Astrocyte of the spinal cord (primary cell): Measurements from ENCODE around the gene ACY1.

Experiments
- DNase-seq: peaks from one replicate; pipeline ENCODE4 v3.0.0; 2011; ENCODE audit warnings: low read depth, low spot score
- H3K4me3 ChIP-seq: 2 replicates; pipeline ENCODE4 v1.5.1; 2011; ENCODE audit warnings: low read depth, mild to moderate bottlenecking, low read length, moderate library complexity
- in situ Hi-C: cut with HindIII; loops from 2 replicates; pipeline ENCODE4 v1.10.0; 2017; ENCODE audit warnings: low sequenced_read_pairs
- TF ChIP-seq, protein P1 (sequence below): IDR thresholded peaks from 2 replicates; pipeline ENCODE4 v1.5.1; 2012; ENCODE audit warnings: low read depth, mild to moderate bottlenecking, low read length, inconsistent platforms

ACY1 gene

DNA sequence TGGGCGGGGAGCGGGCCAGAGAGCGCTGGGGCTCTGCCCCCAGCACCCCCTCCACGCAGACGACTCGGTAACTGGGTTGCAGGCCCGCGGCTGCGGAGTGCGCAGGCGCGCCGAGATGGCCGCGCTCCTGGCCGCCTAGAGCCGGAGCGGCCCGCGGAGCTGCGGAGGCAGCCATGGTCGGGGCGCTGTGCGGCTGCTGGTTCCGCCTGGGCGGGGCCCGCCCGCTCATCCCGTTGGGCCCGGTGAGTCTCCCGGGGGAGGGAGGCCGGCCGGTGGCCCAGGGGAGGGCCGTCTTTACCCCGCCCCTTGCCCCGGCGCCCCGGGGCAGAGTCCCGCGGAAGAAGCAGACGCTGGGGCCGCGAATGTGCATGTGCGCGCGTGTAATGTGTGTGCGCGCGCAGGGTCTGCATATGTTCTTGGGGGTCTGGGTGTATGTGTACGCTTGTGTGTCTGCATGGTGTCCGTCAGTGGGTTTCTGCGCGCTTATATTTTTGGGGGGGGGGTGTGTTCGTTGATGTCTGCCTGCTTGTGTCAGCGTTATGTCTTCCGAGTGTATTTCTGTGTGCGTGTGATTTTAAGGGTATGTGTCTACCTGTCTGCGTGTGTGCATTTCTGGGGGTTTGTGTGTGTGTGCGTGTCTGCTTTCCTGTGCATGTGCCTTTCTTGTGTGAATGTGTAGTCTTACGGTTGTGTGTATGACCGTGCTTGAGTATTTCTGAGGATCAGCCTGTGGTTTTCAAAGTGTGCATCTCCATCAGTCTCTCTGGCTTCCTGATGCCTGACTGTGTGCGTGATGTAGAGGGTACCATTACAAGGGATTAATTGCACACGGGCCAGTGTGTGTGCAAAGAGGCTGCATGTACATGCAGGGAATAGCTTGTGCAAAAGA, 8.1 kb upstream of the ACY1 start, which contains the start of gene ABHD14A:
ABHD14A (plus strand) TSS at position 102 of the 889 bp plus-strand sequence; CDS start at position 174, 72 bp downstream.
- DNase-seq = peak; percentile 47
- TF ChIP-seq, protein P1, sequence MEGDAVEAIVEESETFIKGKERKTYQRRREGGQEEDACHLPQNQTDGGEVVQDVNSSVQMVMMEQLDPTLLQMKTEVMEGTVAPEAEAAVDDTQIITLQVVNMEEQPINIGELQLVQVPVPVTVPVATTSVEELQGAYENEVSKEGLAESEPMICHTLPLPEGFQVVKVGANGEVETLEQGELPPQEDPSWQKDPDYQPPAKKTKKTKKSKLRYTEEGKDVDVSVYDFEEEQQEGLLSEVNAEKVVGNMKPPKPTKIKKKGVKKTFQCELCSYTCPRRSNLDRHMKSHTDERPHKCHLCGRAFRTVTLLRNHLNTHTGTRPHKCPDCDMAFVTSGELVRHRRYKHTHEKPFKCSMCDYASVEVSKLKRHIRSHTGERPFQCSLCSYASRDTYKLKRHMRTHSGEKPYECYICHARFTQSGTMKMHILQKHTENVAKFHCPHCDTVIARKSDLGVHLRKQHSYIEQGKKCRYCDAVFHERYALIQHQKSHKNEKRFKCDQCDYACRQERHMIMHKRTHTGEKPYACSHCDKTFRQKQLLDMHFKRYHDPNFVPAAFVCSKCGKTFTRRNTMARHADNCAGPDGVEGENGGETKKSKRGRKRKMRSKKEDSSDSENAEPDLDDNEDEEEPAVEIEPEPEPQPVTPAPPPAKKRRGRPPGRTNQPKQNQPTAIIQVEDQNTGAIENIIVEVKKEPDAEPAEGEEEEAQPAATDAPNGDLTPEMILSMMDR = no peak
- peak within 1 kb of the TSS; percentile 82 for H3K4me3 ChIP-seq
- in situ Hi-C loops = no loop called here

DNA sequence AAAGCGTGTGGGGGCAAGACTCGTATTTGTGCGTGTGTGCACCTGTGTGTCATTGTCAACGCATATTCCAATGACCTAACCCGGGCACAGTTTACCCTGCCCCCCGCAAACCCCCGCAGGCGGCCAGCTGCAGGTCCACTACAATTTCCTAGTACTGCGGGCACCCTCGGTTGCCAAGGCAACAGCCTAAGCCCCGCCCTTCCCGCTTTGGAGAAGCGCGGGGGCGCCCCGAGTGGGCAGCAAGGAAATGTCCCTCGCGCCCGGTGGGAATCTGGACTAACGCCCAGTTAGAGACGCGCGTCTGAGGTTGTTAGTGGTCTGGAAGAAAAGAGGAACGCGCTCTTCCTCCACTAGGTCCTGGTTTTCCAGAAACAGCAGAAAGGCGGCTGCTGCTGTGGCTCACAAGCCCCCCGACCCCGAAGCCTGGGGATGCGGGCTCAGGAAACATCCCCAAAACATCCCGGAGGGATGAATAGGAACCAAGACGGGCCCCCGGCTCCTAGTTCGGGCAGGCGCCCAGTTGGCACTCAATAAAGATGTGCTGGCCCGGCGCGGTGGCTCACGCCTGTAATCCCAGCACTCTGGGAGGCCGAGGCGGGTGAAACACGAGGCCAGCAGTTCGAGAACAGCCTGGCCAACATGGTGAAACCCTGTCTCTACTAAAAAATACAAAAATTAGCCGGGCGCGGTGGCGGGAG, 7.3 kb upstream of the ACY1 start:
- TF ChIP-seq, protein P1 = no peak
- in situ Hi-C loops = no loop called here
- H3K4me3 ChIP-seq = peak overlapping the region; percentile 55
- DNase-seq = peak; percentile 81

DNA sequence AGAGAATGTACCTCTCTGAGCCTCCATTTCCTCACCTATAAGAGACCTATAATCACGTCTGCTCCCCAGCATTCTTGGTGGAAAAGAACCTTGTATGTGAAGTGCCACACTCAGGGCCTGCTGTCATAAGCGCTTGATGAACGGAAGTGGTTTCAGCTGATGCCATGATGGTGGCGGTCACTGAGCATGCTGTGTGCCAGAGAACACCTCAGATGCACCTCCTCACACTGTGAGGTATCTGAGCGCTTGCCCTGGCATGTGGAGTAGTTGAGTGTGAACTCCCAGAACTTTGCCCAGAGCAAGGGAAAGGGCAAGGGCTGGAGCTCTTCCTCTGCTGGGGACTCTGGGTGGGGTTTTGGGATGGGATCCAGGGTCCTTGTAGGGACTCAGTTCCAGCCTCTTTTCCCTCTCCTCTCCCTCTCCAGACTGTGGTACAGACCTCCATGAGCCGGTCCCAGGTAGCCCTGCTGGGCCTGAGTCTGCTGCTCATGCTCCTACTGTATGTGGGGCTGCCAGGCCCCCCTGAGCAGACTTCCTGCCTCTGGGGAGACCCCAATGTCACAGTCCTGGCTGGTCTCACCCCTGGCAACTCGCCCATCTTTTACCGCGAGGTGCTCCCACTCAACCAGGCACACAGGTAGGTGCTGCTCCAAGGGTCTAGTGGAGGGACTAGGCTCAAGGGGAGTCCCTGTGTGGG, 5.7 kb upstream of the ACY1 start:
- no peak for DNase-seq
- in situ Hi-C loops = no loop called here
- TF ChIP-seq, protein P1 = no peak
- no peak overlapping the region for H3K4me3 ChIP-seq

DNA sequence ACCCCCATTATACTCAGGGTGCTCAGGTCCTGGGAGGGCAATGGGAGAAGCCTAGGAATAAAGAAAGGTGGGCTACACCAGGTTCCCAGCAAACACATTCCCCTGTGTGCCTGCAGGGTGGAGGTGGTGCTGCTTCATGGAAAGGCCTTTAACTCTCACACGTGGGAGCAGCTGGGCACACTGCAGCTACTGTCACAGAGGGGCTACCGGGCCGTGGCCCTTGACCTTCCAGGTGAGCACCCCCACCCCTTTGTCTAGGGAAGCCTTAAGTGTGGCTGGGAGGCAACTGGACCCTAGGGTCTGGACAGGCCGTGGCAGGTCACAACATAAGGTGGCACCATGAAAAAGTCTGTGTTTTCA, 5.2 kb upstream of the ACY1 start:
- TF ChIP-seq, protein P1 = no peak
- in situ Hi-C loops = no loop called here
- no peak overlapping the region for H3K4me3 ChIP-seq
- no peak for DNase-seq

DNA sequence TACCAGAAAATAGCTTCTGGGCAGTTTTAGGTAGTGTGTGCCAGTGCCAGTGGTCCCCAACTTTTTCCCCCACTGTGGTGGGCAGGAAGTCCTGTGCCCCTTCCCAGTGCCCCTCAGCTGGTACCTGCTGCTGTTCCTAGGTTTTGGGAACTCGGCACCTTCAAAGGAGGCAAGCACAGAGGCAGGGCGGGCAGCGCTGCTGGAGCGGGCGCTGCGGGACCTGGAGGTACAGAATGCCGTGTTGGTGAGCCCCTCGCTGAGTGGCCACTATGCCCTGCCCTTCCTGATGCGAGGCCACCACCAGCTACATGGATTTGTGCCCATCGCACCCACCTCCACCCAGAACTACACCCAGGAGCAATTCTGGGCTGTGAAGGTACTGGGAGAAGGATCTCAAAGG, 3.1 kb upstream of the ACY1 start:
- TF ChIP-seq, protein P1 = no peak
- DNase-seq = no peak
- in situ Hi-C loops = no loop called here
- H3K4me3 ChIP-seq = no peak overlapping the region

DNA sequence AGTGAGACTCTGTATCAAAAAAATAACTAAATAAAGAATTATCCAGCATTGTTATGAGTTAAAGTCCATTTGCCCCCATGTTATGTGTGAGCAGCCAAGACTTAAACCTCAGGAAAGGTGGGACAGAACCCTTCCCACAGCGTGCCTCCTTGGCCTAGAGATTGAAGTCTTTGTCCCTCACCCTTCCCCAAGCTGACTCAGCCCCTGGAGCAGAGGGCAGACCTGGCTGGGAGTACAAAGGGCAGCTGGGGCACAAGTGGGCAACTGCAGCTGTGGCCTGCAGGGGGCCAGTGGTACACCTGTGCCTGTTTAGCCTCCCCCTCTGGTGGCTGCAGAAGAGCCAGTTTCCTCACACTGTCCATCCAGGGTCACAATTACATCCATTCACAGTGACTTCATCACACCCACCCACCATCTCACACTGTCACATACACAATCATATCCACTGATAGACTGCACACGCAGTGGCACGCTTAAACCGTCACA, 940 bp upstream of the ACY1 start:
- TF ChIP-seq, protein P1 = peak; percentile 49
- peak overlapping the region; percentile 65 for H3K4me3 ChIP-seq
- in situ Hi-C loops = no loop called here
- no peak for DNase-seq
